Bronchial epithelial cell (primary cell): Measurements from ENCODE around the gene DKKL1. TPM values are rescaled to one million over a fixed set of nuclear protein-coding genes. Genes with fewer than 3 reads are reported as not detected.

Source experiments
- DNase-seq: peaks from one replicate; pipeline ENCODE4 v3.0.0-alpha.2; 2010; ENCODE audit warnings: low read depth
- FAIRE-seq: peaks from 2 replicates; lab custom pipeline; 2011; peaks lifted over from hg19 to GRCh38; lab: Jason Lieb, UNC
- H3K27me3 ChIP-seq: 2 replicates; pipeline ENCODE4 v1.5.1; 2011; ENCODE audit warnings: low read length; ENCODE audit not compliant: control insufficient read depth, insufficient read depth
- H3K36me3 ChIP-seq: 2 replicates; pipeline ENCODE4 v1.5.1; 2011; ENCODE audit warnings: low read length; ENCODE audit not compliant: control insufficient read depth, insufficient read depth
- H3K4me3 ChIP-seq: 2 replicates; pipeline ENCODE4 v1.5.1; 2011; ENCODE audit warnings: mild to moderate bottlenecking, low read depth, low read length, control low read depth
- total RNA-seq: library from RNA; depleted of rRNA; stranded (reverse); fragments of >200 nt; gene quantifications from 2 replicates; pipeline ENCODE4 v1.2.1, GENCODE V29; 2014
- TF ChIP-seq, protein P1 (sequence below): IDR thresholded peaks from 2 replicates; pipeline ENCODE4 v1.5.1; 2011; ENCODE audit warnings: mild to moderate bottlenecking, moderate library complexity, low read length, control low read depth, inconsistent platforms; ENCODE audit not compliant: insufficient read depth, severe bottlenecking

Gene DKKL1
- total RNA-seq, 1 donor from 2014 or later = not detected

GRCh38 chr19:49414256-49414655 is 50.6 kb downstream of the DKKL1 start:
- peaks cover 15% of the 10 kb centered on the region for H3K27me3 ChIP-seq
- TF ChIP-seq, protein P1, sequence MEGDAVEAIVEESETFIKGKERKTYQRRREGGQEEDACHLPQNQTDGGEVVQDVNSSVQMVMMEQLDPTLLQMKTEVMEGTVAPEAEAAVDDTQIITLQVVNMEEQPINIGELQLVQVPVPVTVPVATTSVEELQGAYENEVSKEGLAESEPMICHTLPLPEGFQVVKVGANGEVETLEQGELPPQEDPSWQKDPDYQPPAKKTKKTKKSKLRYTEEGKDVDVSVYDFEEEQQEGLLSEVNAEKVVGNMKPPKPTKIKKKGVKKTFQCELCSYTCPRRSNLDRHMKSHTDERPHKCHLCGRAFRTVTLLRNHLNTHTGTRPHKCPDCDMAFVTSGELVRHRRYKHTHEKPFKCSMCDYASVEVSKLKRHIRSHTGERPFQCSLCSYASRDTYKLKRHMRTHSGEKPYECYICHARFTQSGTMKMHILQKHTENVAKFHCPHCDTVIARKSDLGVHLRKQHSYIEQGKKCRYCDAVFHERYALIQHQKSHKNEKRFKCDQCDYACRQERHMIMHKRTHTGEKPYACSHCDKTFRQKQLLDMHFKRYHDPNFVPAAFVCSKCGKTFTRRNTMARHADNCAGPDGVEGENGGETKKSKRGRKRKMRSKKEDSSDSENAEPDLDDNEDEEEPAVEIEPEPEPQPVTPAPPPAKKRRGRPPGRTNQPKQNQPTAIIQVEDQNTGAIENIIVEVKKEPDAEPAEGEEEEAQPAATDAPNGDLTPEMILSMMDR = no peak
- FAIRE-seq = no peak
- H3K4me3 ChIP-seq = no peak overlapping the region
- DNase-seq = no peak
- H3K36me3 ChIP-seq = no peaks in the 10 kb centered on the region

- Histone ChIP-seq H3K27me3 (peaks cover 19% of the 10 kb centered on the region), H3K4me3 (no peak overlapping the region), H3K36me3 (no peaks in the 10 kb centered on the region)
- FAIRE-seq (no peak), DNase-seq (no peak)
- TF ChIP-seq, protein P1 = no peak
Observed at GRCh38 chr19:49415102-49415809, 51.6 kb downstream of the DKKL1 start.

DNA sequence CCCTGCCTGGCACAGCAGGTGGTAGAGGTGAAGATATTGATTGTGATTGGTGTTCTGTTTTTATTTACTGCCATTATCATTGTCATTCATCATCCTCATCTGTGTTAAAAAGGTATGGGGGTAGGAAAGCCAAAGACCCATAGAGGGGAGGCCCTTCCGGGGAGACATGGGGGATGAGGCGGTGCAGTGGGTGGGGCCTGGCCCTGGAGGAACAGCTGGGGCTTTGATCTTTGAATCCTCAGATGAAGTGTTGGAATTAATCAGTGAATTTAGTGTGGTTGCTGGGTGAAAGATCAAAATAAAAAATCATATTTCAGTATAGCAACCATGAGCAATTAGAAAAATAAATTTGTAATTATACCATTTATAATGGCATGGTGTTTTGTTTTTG is 52.1 kb downstream of the DKKL1 start:
- H3K4me3 ChIP-seq = no peak overlapping the region
- no peaks in the 10 kb centered on the region for H3K36me3 ChIP-seq
- no peak for DNase-seq
- TF ChIP-seq, protein P1 = no peak
- FAIRE-seq = no peak
- H3K27me3 ChIP-seq = peaks cover 23% of the 10 kb centered on the region

GRCh38 chr19:49417088-49417487 is 53.4 kb downstream of the DKKL1 start:
- H3K27me3 ChIP-seq = peaks cover 26% of the 10 kb centered on the region
- no peak for FAIRE-seq
- no peak for DNase-seq
- H3K4me3 ChIP-seq = no peak overlapping the region
- H3K36me3 ChIP-seq = no peaks in the 10 kb centered on the region
- TF ChIP-seq, protein P1 = no peak

GRCh38 chr19:49418511-49418910 is 54.8 kb downstream of the DKKL1 start:
- Histone ChIP-seq H3K27me3 (peaks cover 33% of the 10 kb centered on the region), H3K4me3 (no peak overlapping the region), H3K36me3 (no peaks in the 10 kb centered on the region)
- FAIRE-seq (no peak), DNase-seq (no peak)
- TF ChIP-seq, protein P1 = no peak

DNA sequence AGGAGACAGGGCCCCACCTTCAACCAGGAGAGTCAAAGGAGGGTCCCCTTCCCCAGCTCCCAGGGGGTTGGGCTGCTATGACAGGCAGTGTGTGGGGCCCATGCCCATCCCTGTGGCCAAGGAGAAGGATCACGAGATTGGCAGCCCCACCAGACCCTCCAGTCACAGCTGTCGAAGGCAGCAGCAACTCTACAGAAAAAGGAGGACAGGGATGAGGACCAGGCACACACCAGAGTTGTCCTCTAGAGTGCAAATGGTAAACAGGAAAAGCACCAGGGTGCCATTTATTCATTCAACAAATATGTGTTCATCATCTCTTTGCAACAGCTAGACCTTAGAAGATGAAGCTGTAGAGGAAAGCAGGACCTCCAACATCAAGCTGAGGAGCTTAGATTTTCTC is 55.5 kb downstream of the DKKL1 start:
- no peak for DNase-seq
- no peak for FAIRE-seq
- Histone ChIP-seq H3K4me3 (no peak overlapping the region), H3K27me3 (peaks cover 35% of the 10 kb centered on the region), H3K36me3 (no peaks in the 10 kb centered on the region)
- TF ChIP-seq, protein P1 = no peak
